GM19395 (cell line): Measurements from ENCODE around the gene STK10.

Experiments
- ATAC-seq: cut with Tn5 transposase; IDR thresholded peaks from one replicate; pipeline ENCODE4 v1.9.1; 2021; ENCODE audit warnings: mild to moderate bottlenecking, moderate library complexity; ENCODE audit not compliant: unreplicated experiment

Gene STK10

GRCh38 chr5:172144931-172145869, 42.8 kb downstream of the STK10 start:
- ATAC-seq = no peak

GRCh38 chr5:172144291-172144815, 43.7 kb downstream of the STK10 start:
- ATAC-seq = peak; percentile 72

DNA sequence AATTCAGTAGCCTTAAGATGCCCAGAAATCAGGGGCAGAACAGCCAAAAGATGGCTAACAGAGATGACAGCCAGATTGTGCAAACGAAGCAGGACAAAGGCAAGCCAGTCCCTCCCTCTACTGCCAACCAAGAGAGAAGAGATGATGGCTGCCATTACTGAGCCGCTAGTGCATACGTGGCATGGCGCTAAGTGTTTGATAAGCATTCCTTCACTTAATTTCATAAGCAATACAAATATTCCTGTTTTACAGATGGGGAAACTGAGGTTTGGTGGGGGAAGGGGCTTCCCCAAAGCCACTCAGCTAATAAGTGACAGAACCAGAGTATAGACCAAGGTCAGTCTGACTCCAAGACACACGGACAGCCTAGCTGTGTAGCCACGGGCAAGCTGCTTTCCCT, 44.1 kb downstream of the STK10 start:
- no peak for ATAC-seq

GRCh38 chr5:172142709-172143215, 45.3 kb downstream of the STK10 start:
- ATAC-seq = no peak

DNA sequence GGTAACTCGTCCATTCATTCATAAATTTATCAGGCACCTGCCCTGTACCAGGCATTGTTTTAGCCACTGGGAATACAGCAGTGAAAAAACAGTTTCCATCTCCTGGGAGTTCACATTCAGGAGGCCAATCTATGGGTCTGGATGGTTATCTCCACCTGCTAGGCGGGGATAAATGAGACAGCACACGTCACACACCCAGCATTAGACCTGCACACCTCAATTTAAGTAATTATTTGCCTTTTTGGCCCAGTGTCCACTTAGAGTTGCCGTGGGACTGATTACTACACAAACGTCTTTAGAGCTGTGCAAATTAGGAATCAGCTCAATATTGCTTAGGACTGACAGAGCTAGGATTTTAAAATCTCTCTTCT, 46.1 kb downstream of the STK10 start:
- no peak for ATAC-seq

- no peak for ATAC-seq
These were observed 47.2 kb downstream of the STK10 start for GRCh38 chr5:172140866-172141265.

DNA sequence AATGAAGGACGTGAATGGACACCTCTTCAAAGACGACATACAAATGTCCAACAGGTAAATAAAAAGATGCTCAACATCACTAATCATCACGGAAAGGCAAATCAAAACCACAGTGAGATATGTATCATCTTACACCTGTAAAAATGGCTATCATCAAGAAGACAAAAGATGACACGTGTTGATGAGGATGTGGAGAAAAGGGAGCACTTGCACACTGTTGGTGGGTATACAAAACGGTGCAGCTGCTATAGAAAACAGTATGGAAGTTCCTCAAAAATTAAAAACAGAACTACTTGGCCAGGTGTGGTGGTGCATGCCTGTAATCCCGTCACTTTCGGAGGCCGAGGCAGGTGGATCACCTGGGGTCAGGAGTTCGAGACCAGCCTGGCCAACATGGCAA, 47.9 kb downstream of the STK10 start:
- ATAC-seq = no peak

- ATAC-seq = no peak
These were observed 51.0 kb downstream of the STK10 start for GRCh38 chr5:172137046-172137445.

GRCh38 chr5:172133359-172134029, 54.5 kb downstream of the STK10 start:
- ATAC-seq = no peak

DNA sequence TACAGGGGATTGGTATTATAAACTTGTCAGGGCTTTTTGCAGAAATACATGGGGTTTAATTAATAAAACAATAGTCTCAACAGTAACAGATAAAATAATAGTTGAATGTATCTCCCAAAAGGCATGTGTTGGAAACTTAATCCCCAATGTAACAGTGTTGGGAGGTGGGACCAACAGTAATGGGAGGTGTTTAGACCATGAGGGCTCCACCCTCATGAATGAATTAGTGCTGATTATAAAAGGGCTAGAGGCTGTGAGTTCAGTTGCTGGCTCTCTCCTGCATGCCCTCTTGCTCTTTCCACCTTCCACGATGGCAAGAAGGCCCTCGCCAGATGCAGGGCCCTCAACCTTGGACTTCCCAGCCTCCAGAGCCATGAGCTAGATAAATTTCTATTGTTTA, 56.3 kb downstream of the STK10 start:
- no peak for ATAC-seq

- no peak for ATAC-seq
These were observed 58.6 kb downstream of the STK10 start for GRCh38 chr5:172129256-172129910.

DNA sequence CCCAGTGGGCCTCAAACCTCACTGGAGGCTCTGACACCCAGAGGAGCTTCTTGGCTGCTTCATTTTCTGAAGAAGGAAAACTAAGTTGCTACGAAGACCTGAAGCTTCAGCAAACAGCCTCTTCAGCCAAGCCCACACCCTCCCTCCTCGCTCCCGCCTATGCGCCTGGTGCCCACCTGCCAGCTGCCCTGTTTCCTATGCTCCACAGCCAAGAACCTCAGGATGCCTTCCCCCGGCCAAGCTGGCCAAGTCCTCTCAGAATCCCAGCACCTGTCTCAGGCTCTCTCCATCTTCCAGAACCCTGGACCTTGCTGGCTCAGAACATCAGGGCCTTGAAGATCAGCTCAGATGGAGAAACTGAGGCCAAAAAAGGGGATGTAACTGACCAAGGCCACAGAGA, 60.4 kb downstream of the STK10 start:
- ATAC-seq = no peak

DNA sequence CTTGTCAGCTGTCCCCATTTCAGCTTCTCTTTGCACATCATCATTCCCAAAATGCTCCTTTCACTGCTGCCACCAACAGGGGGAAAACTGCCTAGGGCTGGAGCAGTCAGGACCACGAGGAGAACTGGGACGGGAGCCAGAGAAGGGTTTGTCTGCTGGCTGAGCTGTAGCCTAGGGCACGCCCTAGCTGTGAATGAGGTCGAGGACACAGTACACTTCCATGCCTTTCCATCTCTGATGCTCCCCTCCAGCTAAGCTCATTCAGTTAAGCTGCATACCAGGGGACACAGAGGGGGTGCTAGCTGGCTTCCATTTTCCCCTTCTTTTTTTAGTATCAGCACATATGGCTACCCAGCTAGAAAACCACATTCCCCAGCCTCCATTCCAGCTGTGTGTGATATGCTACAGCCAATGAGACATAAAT, 64.7 kb downstream of the STK10 start:
- no peak for ATAC-seq

GRCh38 chr5:172119921-172120688, 67.9 kb downstream of the STK10 start:
- no peak for ATAC-seq

DNA sequence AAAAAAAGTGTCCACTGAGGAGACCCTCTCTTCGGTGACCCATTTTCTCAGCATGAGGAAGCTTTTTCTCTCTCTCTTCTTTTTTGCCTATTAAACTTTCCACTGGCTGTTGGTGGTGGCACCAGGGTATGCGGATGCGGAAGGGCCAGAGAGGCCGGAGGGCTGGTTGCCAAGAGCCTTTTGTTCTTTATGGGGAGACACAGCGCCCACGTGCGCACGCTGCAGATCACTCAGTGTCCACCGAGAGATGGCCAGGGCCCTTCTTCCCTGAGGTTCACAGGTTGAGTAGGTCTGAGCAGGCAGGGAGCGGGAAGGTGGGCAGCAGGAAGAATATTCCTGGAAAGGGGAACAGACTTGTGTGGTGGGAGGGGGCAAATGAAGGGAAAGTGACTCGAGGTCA, 69.1 kb downstream of the STK10 start:
- no peak for ATAC-seq

DNA sequence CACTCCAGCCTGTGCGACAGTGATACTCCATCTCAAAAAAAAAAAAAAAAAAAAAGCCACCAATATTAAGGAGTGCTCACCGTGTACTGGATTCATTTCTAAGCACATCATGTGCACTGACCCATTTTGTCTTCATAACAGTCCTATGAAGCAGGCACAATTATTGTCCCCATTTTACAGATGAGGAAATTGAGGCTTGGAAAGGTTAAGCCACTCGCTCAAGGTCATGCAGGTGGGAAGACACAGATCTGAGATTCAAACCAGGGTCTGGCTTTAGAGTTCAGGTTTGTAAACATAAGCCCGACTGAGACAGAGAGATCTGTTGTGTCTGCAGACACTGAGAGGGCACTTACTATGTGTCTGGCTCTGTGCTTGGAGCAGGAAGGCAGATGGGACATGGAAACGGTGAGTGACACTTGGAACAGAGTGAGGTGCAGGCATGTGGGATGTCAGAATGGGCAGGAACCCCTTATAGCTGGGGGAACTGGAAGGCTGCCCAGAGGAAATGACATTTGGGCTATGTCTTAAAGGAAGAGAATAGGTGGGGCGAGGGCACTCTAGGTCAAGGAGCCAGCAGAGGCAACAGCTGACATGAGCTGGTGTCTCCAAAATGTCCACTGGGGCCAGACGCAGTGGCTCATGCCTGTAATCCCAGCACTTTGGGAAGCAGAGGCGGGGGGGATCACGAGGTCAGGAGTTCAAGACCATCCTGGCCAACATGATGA, 69.9 kb downstream of the STK10 start:
- no peak for ATAC-seq

DNA sequence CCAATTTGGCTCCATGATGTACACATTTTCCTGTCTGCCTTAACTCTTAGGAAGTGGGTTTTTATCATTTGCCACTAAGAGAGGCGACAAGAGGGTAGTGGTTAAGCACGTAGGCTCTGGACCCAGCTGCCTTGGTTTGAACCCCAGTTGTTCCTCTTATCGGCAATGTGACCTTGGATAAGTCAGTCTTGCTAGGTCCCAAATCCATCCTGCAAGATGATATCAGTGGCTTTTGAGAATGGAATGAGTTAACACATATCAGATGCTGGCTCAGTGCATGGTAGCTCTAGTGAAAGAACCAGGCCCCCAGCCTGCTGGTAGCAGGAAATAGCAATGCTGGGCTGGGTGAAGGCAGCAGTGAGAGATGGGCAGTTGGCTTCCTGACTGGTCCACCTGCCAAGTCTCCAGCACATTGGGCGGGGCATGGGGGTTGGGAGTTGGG, 72.5 kb downstream of the STK10 start:
- ATAC-seq = no peak

DNA sequence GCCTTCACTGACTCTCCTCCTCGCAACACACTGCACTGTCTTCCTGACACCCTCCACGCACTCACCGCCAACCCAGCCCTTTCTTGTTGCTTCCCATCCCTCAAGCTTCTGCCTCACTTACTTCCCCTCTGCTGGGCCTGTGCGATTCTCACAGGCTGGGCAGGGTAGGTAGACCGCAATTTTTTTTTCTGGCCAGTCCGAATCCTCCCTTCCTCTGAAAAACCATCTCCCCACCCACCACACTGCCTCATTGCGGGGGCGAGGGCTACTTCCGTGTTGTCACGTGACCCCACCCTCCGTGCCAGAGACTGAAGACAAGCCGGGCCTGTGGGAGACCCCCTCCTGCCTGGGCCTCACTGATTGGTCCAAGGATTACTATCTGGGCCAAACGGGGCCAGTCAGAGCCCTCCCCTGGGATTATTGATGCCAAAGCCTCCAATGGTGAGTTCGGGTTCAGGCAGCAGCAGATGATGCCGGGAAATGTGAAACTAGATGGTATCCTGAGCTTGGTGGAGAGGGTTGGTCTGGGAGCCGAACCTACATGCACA, 73.1 kb downstream of the STK10 start:
- peak; percentile 56 for ATAC-seq

- ATAC-seq = no peak
These were observed 75.0 kb downstream of the STK10 start for GRCh38 chr5:172113036-172113435.

GRCh38 chr5:172111852-172112225, 76.2 kb downstream of the STK10 start:
- no peak for ATAC-seq
